Thoracic aorta (tissue), 2 donors: ENCODE measurements around the gene RAP1B. TPM values are rescaled to one million over a fixed set of nuclear protein-coding genes. Genes with fewer than 3 reads are reported as not detected.

Experiments
- ATAC-seq: fragments of 150-250 bp; one replicate; pipeline ENCODE4 v1.8.0; 2017; ENCODE audit warnings: low read depth; ENCODE audit not compliant: insufficient number of reproducible peaks, low FRiP score
- DNase-seq: peaks from one replicate; pipeline ENCODE4 v3.0.0-alpha.2; 2020; ENCODE audit warnings: low spot score
- H3K27ac ChIP-seq, 2 donors: fragments of 200-600 bp; sonication (generic); 1 replicate in 1 of 2; 2 replicates in 1 of 2; pipeline ENCODE4 v1.5.1; 2016; ENCODE audit warnings: mild to moderate bottlenecking in 2 of 2, moderate library complexity in 2 of 2
- H3K27me3 ChIP-seq: fragments of 200-600 bp; sonication (generic); replicated peaks from 2 replicates; pipeline ENCODE4 v1.6.0; 2016; ENCODE audit warnings: mild to moderate bottlenecking; ENCODE audit not compliant: insufficient read depth
- H3K36me3 ChIP-seq: fragments of 200-600 bp; sonication (generic); one replicate; pipeline ENCODE4 v1.5.1; 2016
- H3K4me1 ChIP-seq, 2 donors: fragments of 200-600 bp; sonication (generic); 1 replicate in 1 of 2; 2 replicates in 1 of 2; pipeline versions ENCODE4 v1.5.1 to v1.6.0; 2016; ENCODE audit warnings: low read depth in 2 of 2, mild to moderate bottlenecking in 1 of 2; ENCODE audit not compliant: control insufficient read depth in 1 of 2
- H3K4me3 ChIP-seq: fragments of 200-600 bp; sonication (generic); 2 replicates; pipeline ENCODE4 v1.5.1; 2016; ENCODE audit warnings: mild to moderate bottlenecking
- H3K9me3 ChIP-seq: fragments of 200-600 bp; sonication (generic); 2 replicates; pipeline ENCODE4 v1.5.1; 2016
- total RNA-seq, 2 donors: library from RNA; depleted of rRNA; stranded (reverse); fragments of >200 nt; gene quantifications; one replicate each; pipeline versions ENCODE4 v1.1.0 to v1.2.3, GENCODE V29; 2016
- TF ChIP-seq, protein P1 (sequence below): fragments of 200-600 bp; sonication (generic); IDR thresholded peaks from one replicate; pipeline ENCODE4 v1.5.1; 2019; ENCODE audit warnings: antibody characterized with exemption

RAP1B gene
- total RNA-seq, 2 donors from 2014 or later = 120 to 245 TPM

DNA sequence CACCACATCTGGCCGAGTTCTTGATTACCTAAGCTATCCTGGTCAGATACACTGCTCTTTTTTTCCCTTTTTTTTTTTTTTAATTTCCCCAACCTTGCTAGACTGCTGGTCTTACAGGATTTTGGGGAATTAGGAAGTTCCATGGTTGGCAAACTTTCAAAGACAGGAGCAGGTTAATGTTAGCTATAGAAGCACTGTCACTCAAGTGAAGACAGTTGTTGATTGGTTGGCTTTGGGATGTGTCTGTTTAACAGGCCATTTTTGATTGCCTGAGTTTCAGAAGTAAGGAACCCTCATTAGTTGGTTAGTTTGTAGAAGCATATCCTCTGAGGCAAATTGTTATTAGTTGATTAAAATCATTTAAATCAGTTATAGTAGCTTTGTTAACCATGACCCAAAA, 36.8 kb downstream of the RAP1B start:
- H3K4me1 ChIP-seq = peaks cover 10% of the 10 kb centered on the region in 2 donors
- ATAC-seq = no peak

GRCh38 chr12:68648179-68648578, 37.5 kb downstream of the RAP1B start:
- H3K36me3 ChIP-seq = peaks cover 20% of the 10 kb centered on the region
- TF ChIP-seq, protein P1, sequence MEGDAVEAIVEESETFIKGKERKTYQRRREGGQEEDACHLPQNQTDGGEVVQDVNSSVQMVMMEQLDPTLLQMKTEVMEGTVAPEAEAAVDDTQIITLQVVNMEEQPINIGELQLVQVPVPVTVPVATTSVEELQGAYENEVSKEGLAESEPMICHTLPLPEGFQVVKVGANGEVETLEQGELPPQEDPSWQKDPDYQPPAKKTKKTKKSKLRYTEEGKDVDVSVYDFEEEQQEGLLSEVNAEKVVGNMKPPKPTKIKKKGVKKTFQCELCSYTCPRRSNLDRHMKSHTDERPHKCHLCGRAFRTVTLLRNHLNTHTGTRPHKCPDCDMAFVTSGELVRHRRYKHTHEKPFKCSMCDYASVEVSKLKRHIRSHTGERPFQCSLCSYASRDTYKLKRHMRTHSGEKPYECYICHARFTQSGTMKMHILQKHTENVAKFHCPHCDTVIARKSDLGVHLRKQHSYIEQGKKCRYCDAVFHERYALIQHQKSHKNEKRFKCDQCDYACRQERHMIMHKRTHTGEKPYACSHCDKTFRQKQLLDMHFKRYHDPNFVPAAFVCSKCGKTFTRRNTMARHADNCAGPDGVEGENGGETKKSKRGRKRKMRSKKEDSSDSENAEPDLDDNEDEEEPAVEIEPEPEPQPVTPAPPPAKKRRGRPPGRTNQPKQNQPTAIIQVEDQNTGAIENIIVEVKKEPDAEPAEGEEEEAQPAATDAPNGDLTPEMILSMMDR = no peak
- peaks cover 8 to 10% of the 10 kb centered on the region in 2 donors for H3K4me1 ChIP-seq
- no peak overlapping the region for H3K4me3 ChIP-seq
- H3K27ac ChIP-seq = no peak overlapping the region
- H3K9me3 ChIP-seq = no peaks in the 10 kb centered on the region
- DNase-seq (no peak), ATAC-seq (no peak)
- H3K27me3 ChIP-seq = no peaks in the 10 kb centered on the region

More for the DNA sequence above, 36.8 kb downstream of the RAP1B start:
- no peak overlapping the region for H3K4me3 ChIP-seq
- no peak for DNase-seq
- no peaks in the 10 kb centered on the region for H3K9me3 ChIP-seq
- TF ChIP-seq, protein P1 = no peak
- no peaks in the 10 kb centered on the region for H3K27me3 ChIP-seq
- no peak overlapping the region for H3K27ac ChIP-seq
- peaks cover 17% of the 10 kb centered on the region for H3K36me3 ChIP-seq

- H3K27ac ChIP-seq = no peak overlapping the region
- TF ChIP-seq, protein P1 = no peak
- H3K27me3 ChIP-seq = no peaks in the 10 kb centered on the region
- peaks cover 3% of the 10 kb centered on the region for H3K36me3 ChIP-seq
- no peaks in the 10 kb centered on the region for H3K9me3 ChIP-seq
- no peak overlapping the region for H3K4me3 ChIP-seq
- DNase-seq (no peak), ATAC-seq (no peak)
- no peaks in the 10 kb centered on the region for H3K4me1 ChIP-seq
These were observed 54.4 kb downstream of the RAP1B start for GRCh38 chr12:68665016-68665569.

- H3K27me3 ChIP-seq = no peaks in the 10 kb centered on the region
- H3K9me3 ChIP-seq = no peaks in the 10 kb centered on the region
- no peaks in the 10 kb centered on the region for H3K4me1 ChIP-seq
- H3K27ac ChIP-seq = no peak overlapping the region
- ATAC-seq = no peak
- H3K36me3 ChIP-seq = no peaks in the 10 kb centered on the region
- no peak overlapping the region for H3K4me3 ChIP-seq
- no peak for DNase-seq
- TF ChIP-seq, protein P1 = no peak
These were observed 56.6 kb downstream of the RAP1B start for GRCh38 chr12:68667291-68667690.

DNA sequence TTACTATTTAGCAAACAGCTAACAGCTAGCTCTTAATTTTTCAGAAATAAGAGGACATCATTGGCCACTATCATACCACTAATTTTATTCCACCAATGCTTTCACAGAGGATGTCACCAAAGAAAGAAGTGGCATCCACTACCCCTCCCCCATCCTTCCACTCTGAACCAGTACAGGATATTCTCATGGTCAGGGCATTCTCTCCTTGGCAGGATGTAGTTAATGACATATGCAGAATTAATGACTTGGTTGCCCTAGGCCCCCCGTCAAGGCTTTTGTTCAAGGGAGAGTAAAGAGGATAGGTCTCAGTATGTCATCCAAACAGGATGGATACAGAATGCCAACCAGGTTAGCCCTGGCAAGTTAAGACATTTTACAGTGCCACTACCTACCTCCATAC, 57.2 kb downstream of the RAP1B start:
- Histone ChIP-seq H3K27ac (no peak overlapping the region), H3K4me3 (no peak overlapping the region), H3K9me3 (no peaks in the 10 kb centered on the region), H3K27me3 (no peaks in the 10 kb centered on the region), H3K36me3 (no peaks in the 10 kb centered on the region), H3K4me1 (no peaks in the 10 kb centered on the region)
- TF ChIP-seq, protein P1 = no peak
- DNase-seq (no peak), ATAC-seq (no peak)
